ENCODE results near the gene ORC5.

DNA sequence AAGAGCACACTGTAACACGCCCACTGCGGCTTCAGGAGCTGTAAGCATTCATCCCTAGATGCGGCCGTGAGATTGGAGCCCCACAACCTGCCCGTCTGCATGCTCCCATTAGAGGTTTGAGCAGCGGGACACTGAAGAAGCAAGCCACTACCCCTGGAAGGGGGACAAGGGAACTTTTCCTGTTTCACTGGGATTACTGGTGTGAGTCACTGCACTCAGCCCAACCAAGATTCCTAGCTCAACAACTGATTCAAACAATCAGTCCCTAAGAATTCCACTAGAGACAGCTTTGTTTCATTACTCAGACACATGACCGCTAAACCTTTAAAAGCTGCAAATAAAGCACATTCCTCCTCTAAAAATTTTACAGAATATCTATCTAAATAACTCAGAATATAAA, 69.8 kb downstream of the ORC5 start:
- TF ChIP-seq, protein P1, sequence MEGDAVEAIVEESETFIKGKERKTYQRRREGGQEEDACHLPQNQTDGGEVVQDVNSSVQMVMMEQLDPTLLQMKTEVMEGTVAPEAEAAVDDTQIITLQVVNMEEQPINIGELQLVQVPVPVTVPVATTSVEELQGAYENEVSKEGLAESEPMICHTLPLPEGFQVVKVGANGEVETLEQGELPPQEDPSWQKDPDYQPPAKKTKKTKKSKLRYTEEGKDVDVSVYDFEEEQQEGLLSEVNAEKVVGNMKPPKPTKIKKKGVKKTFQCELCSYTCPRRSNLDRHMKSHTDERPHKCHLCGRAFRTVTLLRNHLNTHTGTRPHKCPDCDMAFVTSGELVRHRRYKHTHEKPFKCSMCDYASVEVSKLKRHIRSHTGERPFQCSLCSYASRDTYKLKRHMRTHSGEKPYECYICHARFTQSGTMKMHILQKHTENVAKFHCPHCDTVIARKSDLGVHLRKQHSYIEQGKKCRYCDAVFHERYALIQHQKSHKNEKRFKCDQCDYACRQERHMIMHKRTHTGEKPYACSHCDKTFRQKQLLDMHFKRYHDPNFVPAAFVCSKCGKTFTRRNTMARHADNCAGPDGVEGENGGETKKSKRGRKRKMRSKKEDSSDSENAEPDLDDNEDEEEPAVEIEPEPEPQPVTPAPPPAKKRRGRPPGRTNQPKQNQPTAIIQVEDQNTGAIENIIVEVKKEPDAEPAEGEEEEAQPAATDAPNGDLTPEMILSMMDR (IDR thresholded peaks at IDR 0.05), result no peak
- TF ChIP-seq ZFX (IDR thresholded peaks at IDR 0.05; ENCODE audit: borderline replicate concordance), result no peak

Data from 22Rv1 (cell line).